Measurements from ENCODE around the gene EIF4EBP2.

- TF ChIP-seq CTCF (IDR thresholded peaks at IDR 0.05; ENCODE audit: low read depth, low read length, missing input control) (no peak), EGR1 (IDR thresholded peaks at IDR 0.05; ENCODE audit: low read depth in 2 of 2) (no peak), FOXA2 (IDR thresholded peaks at IDR 0.05) (no peak), ATF3 (IDR thresholded peaks at IDR 0.05) (no peak)
Observed at GRCh38 chr10:70364772-70365091, 39.2 kb upstream of the EIF4EBP2 start.
